SU-DHL-6 (cell line): ENCODE data around the gene XIRP2.

Source experiments
- CTCF ChIP-seq: fragments of 200-600 bp; sonication (generic); IDR thresholded peaks from one replicate; pipeline ENCODE4 v1.5.1; 2017; ENCODE audit warnings: antibody characterized with exemption, mild to moderate bottlenecking, low read length, moderate library complexity; ENCODE audit not compliant: insufficient read depth, poor library complexity, severe bottlenecking
- EZH2phosphoT487 ChIP-seq: fragments of 200-600 bp; sonication (generic), shearing (Covaris generic); conservative IDR thresholded peaks from 2 replicates; pipeline ENCODE4 v1.6.1; 2018; ENCODE audit warnings: mild to moderate bottlenecking, antibody characterized with exemption, low read length, moderate library complexity, mixed read lengths

GRCh38 chr2:167128130-167128529 lies 239.8 kb downstream of the XIRP2 start:
- TF ChIP-seq CTCF = no peak
- TF ChIP-seq EZH2phosphoT487 = no peak
